ENCODE results near the gene AKR1E2. TPM values are rescaled to one million over a fixed set of nuclear protein-coding genes. Genes with fewer than 3 reads are reported as not detected.

AKR1E2 gene
- total RNA-seq, 1 experiment from 2014 or later: 4.7 TPM

DNA sequence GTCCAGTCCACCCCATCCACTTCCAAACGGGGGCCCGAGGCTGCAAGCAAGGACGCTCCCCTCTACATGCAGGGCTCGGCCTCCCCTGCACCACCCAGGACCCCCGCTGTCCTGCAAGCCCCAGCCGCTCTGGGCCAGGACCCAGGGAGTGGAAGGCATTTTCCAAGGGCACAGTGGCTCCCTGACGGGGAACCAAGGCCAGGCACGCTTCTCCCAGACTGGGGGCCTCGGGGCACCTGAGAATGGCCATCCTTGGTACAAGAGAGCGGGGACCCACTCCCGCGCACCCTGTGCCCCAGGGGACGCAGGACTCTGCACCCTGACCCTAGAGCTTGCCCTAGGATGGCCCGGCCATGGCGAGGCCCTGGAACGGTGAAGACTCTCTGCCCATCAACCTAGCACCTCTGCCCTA is 545 bp upstream of the AKR1E2 start:
- Histone ChIP-seq H3K4me3 (ENCODE audit: low read depth in 2 of 2, low read length in 2 of 2) (peak overlapping the region in 1 of 2 experiments; percentile 50; a peak in 1 of 4 replicates), H3K4me1 (ENCODE audit: control insufficient read depth, insufficient read depth, low read length) (no peaks in the 10 kb centered on the region), H3K36me3 (ENCODE audit: control insufficient read depth, insufficient read depth, low read length) (no peaks in the 10 kb centered on the region), H3K27ac (ENCODE audit: low read length) (no peak overlapping the region), H3K9me3 (ENCODE audit: control insufficient read depth, insufficient read depth, low read depth, low read length) (no peaks in the 10 kb centered on the region; the same call in 1 of the 2 replicates), H3K27me3 (ENCODE audit: control insufficient read depth, insufficient read depth, low read length) (no peaks in the 10 kb centered on the region)
- ChIA-PET POLR2A (no interaction called here), CTCF (no interaction called here)
- ATAC-seq (no peak), DNase-seq (ENCODE audit: low read depth, low spot score) (no peak)
- in situ Hi-C loops (cut with HindIII; ENCODE audit: low pct_unique_long_range_greater_than_20kb, low sequenced_read_pairs) (no loop called here), intact Hi-C loops (cut with micrococcal nuclease; ENCODE audit: unreplicated experiment) (no loop called here)
- TF ChIP-seq SIN3A (IDR thresholded peaks at IDR 0.05; ENCODE audit: borderline replicate concordance, insufficient read depth, low read depth, low read length) (no peak), TCF7L2 (IDR thresholded peaks at IDR 0.05; ENCODE audit: low read depth, low read length) (no peak), POLR2AphosphoS5 (IDR thresholded peaks at IDR 0.05; ENCODE audit: low read depth, low read length) (no peak)
- TF ChIP-seq, protein P1, sequence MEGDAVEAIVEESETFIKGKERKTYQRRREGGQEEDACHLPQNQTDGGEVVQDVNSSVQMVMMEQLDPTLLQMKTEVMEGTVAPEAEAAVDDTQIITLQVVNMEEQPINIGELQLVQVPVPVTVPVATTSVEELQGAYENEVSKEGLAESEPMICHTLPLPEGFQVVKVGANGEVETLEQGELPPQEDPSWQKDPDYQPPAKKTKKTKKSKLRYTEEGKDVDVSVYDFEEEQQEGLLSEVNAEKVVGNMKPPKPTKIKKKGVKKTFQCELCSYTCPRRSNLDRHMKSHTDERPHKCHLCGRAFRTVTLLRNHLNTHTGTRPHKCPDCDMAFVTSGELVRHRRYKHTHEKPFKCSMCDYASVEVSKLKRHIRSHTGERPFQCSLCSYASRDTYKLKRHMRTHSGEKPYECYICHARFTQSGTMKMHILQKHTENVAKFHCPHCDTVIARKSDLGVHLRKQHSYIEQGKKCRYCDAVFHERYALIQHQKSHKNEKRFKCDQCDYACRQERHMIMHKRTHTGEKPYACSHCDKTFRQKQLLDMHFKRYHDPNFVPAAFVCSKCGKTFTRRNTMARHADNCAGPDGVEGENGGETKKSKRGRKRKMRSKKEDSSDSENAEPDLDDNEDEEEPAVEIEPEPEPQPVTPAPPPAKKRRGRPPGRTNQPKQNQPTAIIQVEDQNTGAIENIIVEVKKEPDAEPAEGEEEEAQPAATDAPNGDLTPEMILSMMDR (IDR thresholded peaks at IDR 0.05): no peak
- TF ChIP-seq, protein P2, sequence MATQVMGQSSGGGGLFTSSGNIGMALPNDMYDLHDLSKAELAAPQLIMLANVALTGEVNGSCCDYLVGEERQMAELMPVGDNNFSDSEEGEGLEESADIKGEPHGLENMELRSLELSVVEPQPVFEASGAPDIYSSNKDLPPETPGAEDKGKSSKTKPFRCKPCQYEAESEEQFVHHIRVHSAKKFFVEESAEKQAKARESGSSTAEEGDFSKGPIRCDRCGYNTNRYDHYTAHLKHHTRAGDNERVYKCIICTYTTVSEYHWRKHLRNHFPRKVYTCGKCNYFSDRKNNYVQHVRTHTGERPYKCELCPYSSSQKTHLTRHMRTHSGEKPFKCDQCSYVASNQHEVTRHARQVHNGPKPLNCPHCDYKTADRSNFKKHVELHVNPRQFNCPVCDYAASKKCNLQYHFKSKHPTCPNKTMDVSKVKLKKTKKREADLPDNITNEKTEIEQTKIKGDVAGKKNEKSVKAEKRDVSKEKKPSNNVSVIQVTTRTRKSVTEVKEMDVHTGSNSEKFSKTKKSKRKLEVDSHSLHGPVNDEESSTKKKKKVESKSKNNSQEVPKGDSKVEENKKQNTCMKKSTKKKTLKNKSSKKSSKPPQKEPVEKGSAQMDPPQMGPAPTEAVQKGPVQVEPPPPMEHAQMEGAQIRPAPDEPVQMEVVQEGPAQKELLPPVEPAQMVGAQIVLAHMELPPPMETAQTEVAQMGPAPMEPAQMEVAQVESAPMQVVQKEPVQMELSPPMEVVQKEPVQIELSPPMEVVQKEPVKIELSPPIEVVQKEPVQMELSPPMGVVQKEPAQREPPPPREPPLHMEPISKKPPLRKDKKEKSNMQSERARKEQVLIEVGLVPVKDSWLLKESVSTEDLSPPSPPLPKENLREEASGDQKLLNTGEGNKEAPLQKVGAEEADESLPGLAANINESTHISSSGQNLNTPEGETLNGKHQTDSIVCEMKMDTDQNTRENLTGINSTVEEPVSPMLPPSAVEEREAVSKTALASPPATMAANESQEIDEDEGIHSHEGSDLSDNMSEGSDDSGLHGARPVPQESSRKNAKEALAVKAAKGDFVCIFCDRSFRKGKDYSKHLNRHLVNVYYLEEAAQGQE (IDR thresholded peaks at IDR 0.05; ENCODE audit: insufficient read depth in 1 of 2, low read depth in 2 of 2, low read length in 1 of 2): no peak
- BruUV-seq (replicated peaks): no TSS peak

DNA sequence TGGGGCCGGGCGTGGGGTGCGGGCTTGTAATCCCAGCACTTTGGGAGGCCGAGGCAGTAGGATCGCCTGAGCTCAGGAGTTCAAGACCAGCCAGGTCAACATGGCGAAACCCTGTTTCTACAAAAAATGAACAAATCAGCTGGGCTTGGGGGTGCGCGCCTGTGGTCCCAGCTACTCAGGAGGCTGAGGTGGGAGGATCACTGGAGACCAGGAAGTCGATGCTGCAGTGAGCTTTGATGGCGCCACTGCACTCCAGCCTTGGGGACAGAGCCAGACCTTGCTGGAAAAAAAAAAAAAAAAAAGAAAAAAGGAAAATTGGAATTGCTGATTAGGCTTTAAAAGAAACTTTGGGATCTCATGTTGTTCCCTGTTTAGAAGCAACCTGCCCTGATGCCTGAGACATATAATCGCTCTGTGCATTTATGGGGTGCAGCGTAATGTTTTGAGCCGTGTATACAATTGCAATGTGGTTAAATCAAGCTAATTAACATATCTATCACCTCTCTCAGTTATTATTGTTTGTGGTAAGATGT is 851 bp downstream of the AKR1E2 start:
- CTCF ChIA-PET: interaction anchor here (0.7 to 1.4 kb wide), 2 partner anchors 12 to 527 kb away, joined by 5 to 7 read pairs; no protein-coding TSS in a partner anchor
- POLR2A ChIA-PET: no interaction called here
- Histone ChIP-seq H3K27me3 (ENCODE audit: control insufficient read depth, insufficient read depth, low read length) (no peaks in the 10 kb centered on the region), H3K9me3 (ENCODE audit: control insufficient read depth, insufficient read depth, low read depth, low read length) (no peaks in the 10 kb centered on the region; the same call in 1 of the 2 replicates), H3K4me1 (ENCODE audit: control insufficient read depth, insufficient read depth, low read length) (no peaks in the 10 kb centered on the region), H3K36me3 (ENCODE audit: control insufficient read depth, insufficient read depth, low read length) (no peaks in the 10 kb centered on the region), H3K27ac (ENCODE audit: low read length) (peak overlapping the region; percentile 77), H3K4me3 (ENCODE audit: low read depth in 2 of 2, low read length in 2 of 2) (peak overlapping the region; percentile 50 to 61)
- in situ Hi-C loops (cut with HindIII; ENCODE audit: low pct_unique_long_range_greater_than_20kb, low sequenced_read_pairs) (no loop called here), intact Hi-C loops (cut with micrococcal nuclease; ENCODE audit: unreplicated experiment) (no loop called here)
- ATAC-seq (peak; percentile 32; the same call in 1 of the 2 replicates), DNase-seq (ENCODE audit: low read depth, low spot score) (no peak)
- BruUV-seq (replicated peaks): no TSS peak
- TF ChIP-seq SIN3A (IDR thresholded peaks at IDR 0.05; ENCODE audit: borderline replicate concordance, insufficient read depth, low read depth, low read length) (no peak), TCF7L2 (IDR thresholded peaks at IDR 0.05; ENCODE audit: low read depth, low read length) (no peak; the same call in 1 of the 2 replicates), POLR2AphosphoS5 (IDR thresholded peaks at IDR 0.05; ENCODE audit: low read depth, low read length) (no peak)
- TF ChIP-seq, protein P1 (IDR thresholded peaks at IDR 0.05): no peak
- TF ChIP-seq, protein P2 (IDR thresholded peaks at IDR 0.05; ENCODE audit: insufficient read depth in 1 of 2, low read depth in 2 of 2, low read length in 1 of 2): no peak
